HepG2 (cell line): ENCODE data around the gene OAT. TPM values are rescaled to one million over a fixed set of nuclear protein-coding genes. Genes with fewer than 3 reads are reported as not detected.

Experiments
- BORCS8-MEF2B ChIP-seq: sonication (generic); formaldehyde crosslinking; IDR thresholded peaks from 2 replicates; pipeline ENCODE4 v1.8.0; 2022; ENCODE audit warnings: mild to moderate bottlenecking, missing genetic modification reagents
- CTCF ChIP-seq: sonication (generic); formaldehyde crosslinking; IDR thresholded peaks from 2 replicates; pipeline ENCODE4 v1.5.0; 2020; ENCODE audit warnings: mild to moderate bottlenecking, missing genetic modification reagents, moderate library complexity
- KDM2A ChIP-seq: sonication (generic); formaldehyde crosslinking; IDR thresholded peaks from 2 replicates; pipeline ENCODE4 v1.4.0; 2020; ENCODE audit warnings: low read depth, missing genetic modification reagents, borderline replicate concordance
- LCORL ChIP-seq, 2 experiments: fragments of 450-650 bp in 1 of 2; sonication (generic) in 1 of 2; formaldehyde crosslinking in 1 of 2; IDR thresholded peaks; 2 replicates each; pipeline versions ENCODE4 v1.5.0 to v1.6.1; 2017 to 2020; ENCODE audit warnings: antibody characterized with exemption in 1 of 2, missing genetic modification reagents in 1 of 2
- MED8 ChIP-seq: sonication (generic); formaldehyde crosslinking; IDR thresholded peaks from 2 replicates; pipeline ENCODE4 v1.8.1; 2023; ENCODE audit warnings: mild to moderate bottlenecking, missing genetic modification reagents; ENCODE audit not compliant: insufficient replicate concordance
- RELA ChIP-seq: sonication (generic); formaldehyde crosslinking; IDR thresholded peaks from 2 replicates; pipeline ENCODE4 v1.4.0; 2020; ENCODE audit warnings: missing genetic modification reagents
- SOX5 ChIP-seq: IDR thresholded peaks from 2 replicates; pipeline ENCODE4 v1.6.1; 2016; ENCODE audit warnings: borderline replicate concordance
- THAP9 ChIP-seq: sonication (generic); formaldehyde crosslinking; IDR thresholded peaks from 2 replicates; pipeline ENCODE4; 2020; ENCODE audit warnings: missing genetic modification reagents, mild to moderate bottlenecking, borderline replicate concordance
- ZBTB26 ChIP-seq: IDR thresholded peaks from 2 replicates; pipeline ENCODE4 v1.6.1; 2016; ENCODE audit warnings: missing compliant biosample characterization, missing genetic modification reagents, borderline replicate concordance
- ZNF432 ChIP-seq: sonication (generic); formaldehyde crosslinking; IDR thresholded peaks from 2 replicates; pipeline ENCODE4 v1.5.0; 2020; ENCODE audit warnings: missing genetic modification reagents, mild to moderate bottlenecking, borderline replicate concordance
- ZNF512B ChIP-seq: sonication (generic); formaldehyde crosslinking; IDR thresholded peaks from 2 replicates; pipeline ENCODE4 v1.5.1; 2020; ENCODE audit warnings: missing genetic modification reagents, mild to moderate bottlenecking, borderline replicate concordance
- ZNF644 ChIP-seq: IDR thresholded peaks from 2 replicates; pipeline ENCODE4 v1.6.1; 2016; ENCODE audit warnings: low read depth
- ZNF7 ChIP-seq: IDR thresholded peaks from 2 replicates; pipeline ENCODE4 v1.6.1; 2016; ENCODE audit warnings: missing biosample characterization, missing genetic modification reagents
- ZNF747 ChIP-seq: sonication (generic); formaldehyde crosslinking; IDR thresholded peaks from 2 replicates; pipeline ENCODE4 v1.8.1; 2023; ENCODE audit warnings: missing genetic modification reagents, mild to moderate bottlenecking, borderline replicate concordance
- ZNF784 ChIP-seq: sonication (generic); formaldehyde crosslinking; IDR thresholded peaks from 2 replicates; pipeline ENCODE4 v1.5.1; 2020; ENCODE audit warnings: missing genetic modification reagents, mild to moderate bottlenecking, borderline replicate concordance
- ZNF883 ChIP-seq: sonication (generic); formaldehyde crosslinking; IDR thresholded peaks from 2 replicates; pipeline ENCODE4 v1.5.1; 2020; ENCODE audit warnings: mild to moderate bottlenecking, missing genetic modification reagents; ENCODE audit errors: not compliant biosample characterization
- polyA plus RNA-seq, 8 experiments: library from polyadenylated mRNA; depleted of rRNA in 3 of 8; stranded (reverse) in 7 of 8; unstranded in 1 of 8; fragments of >200 nt; fragmentation: Illumina TruSeq in 4 of 8; extraction: Trizol in 4 of 8; gene quantifications; 2 replicates each; pipeline versions ENCODE4 v1.2.1 to v1.2.3, GENCODE V29; 2011 to 2016; ENCODE audit warnings: low read depth in 4 of 8, missing spikeins in 1 of 8, mixed read lengths in 1 of 8; ENCODE audit not compliant: insufficient read depth in 1 of 8
- total RNA-seq, 5 experiments: library from RNA; depleted of rRNA; stranded (reverse); fragments of >200 nt; fragmentation: Illumina TruSeq; extraction: Trizol; gene quantifications; 2 replicates each; pipeline ENCODE4 v1.2.3, GENCODE V29; 2016; ENCODE audit warnings: low read depth in 1 of 5
- TF ChIP-seq, protein P1 (sequence below): sonication (generic); formaldehyde crosslinking; IDR thresholded peaks from 2 replicates; pipeline ENCODE4 v1.5.0; 2020; ENCODE audit warnings: missing genetic modification reagents, mild to moderate bottlenecking, borderline replicate concordance

Gene OAT
- total and polyA plus RNA-seq, 2 of the 13 experiments (the other 11 are each of a cell fraction or from before 2014, with no cell fraction given): 87.8 to 96.7 TPM

- TF ChIP-seq THAP9 (no peak), ZNF7 (CRISPR knock-in tag) (no peak), ZBTB26 (no peak), ZNF784 (CRISPR knock-in tag) (peak; percentile 51; the same call in 1 of the 2 replicates), LCORL (IDR thresholded peaks at IDR 0.05) (no peak), LCORL (CRISPR knock-in tag; IDR thresholded peaks at IDR 0.05) (peak; percentile 76), RELA (CRISPR knock-in tag) (no peak), KDM2A (CRISPR knock-in tag) (peak; percentile 63; the same call in 1 of the 2 replicates), CTCF (peak; percentile 95), SOX5 (CRISPR knock-in tag) (no peak), ZNF883 (CRISPR knock-in tag) (no peak), MED8 (CRISPR knock-in tag) (no peak), ZNF432 (no peak), ZNF644 (CRISPR knock-in tag) (no peak), ZNF512B (CRISPR knock-in tag) (no peak), ZNF747 (CRISPR knock-in tag) (no peak), BORCS8-MEF2B (CRISPR knock-in tag) (0 out of 2 replicates have a peak, but pooled peaks have one; percentile 36)
- TF ChIP-seq, protein P1, sequence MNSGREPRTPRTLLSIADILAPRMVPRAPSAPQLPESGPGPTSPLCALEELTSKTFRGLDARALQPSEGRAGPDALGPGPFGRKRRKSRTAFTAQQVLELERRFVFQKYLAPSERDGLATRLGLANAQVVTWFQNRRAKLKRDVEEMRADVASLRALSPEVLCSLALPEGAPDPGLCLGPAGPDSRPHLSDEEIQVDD: no peak
Measured at GRCh38 chr10:124388823-124389612, 29.7 kb downstream of the OAT start (continued).
